Upper lobe of left lung (tissue), 6 donors: ENCODE data around the gene CNTNAP2. TPM values are rescaled to one million over a fixed set of nuclear protein-coding genes. Genes with fewer than 3 reads are reported as not detected.

ENCODE experiments used
- ATAC-seq, 2 donors: fragments of 200-7000 bp; cut with Tn5 transposase; one replicate each; pipeline ENCODE4 v1.9.1; 2022; ENCODE audit warnings: mild to moderate bottlenecking in 2 of 2, moderate library complexity in 2 of 2; ENCODE audit not compliant: low FRiP score in 2 of 2
- DNase-seq, 2 donors: peaks; one replicate each; pipeline ENCODE4 v3.0.0-alpha.2; 2019 to 2020
- H3K27ac ChIP-seq, 4 donors: fragments of 200-600 bp; sonication (generic); one replicate each; pipeline ENCODE4 v1.5.1; 2016 to 2019
- H3K27me3 ChIP-seq, 4 donors: fragments of 200-600 bp; sonication (generic); one replicate each; pipeline ENCODE4 v1.5.1; 2017 to 2019
- H3K36me3 ChIP-seq, 4 donors: fragments of 200-600 bp; sonication (generic); one replicate each; pipeline ENCODE4 v1.5.1; 2016 to 2019
- H3K4me1 ChIP-seq, 4 donors: fragments of 200-600 bp; sonication (generic); one replicate each; pipeline ENCODE4 v1.5.1; 2018 to 2019
- H3K4me3 ChIP-seq, 4 donors: fragments of 200-600 bp; sonication (generic); one replicate each; pipeline ENCODE4 v1.5.1; 2017 to 2019; ENCODE audit warnings: mild to moderate bottlenecking in 2 of 4, moderate library complexity in 1 of 4
- H3K9me3 ChIP-seq, 4 donors: fragments of 200-600 bp; sonication (generic); one replicate each; pipeline ENCODE4 v1.5.1; 2018 to 2019
- EP300 ChIP-seq, 4 donors: sonication (generic); formaldehyde crosslinking; IDR thresholded peaks; one replicate each; pipeline ENCODE4 v1.5.1; 2017; ENCODE audit warnings: antibody characterized with exemption in 4 of 4, control low read depth in 2 of 4
- POLR2A ChIP-seq, 4 donors: fragments of 450-650 bp; IDR thresholded peaks; one replicate each; pipeline ENCODE4 v1.5.1; 2016 to 2017; ENCODE audit warnings: antibody characterized with exemption in 4 of 4, mild to moderate bottlenecking in 2 of 4
- POLR2AphosphoS5 ChIP-seq, 2 donors: sonication (generic); formaldehyde crosslinking; IDR thresholded peaks; one replicate each; pipeline ENCODE4 v1.5.1; 2017; ENCODE audit warnings: antibody characterized with exemption in 2 of 2
- WGBS, 2 donors: methylation state at CpG; one replicate each; pipeline ENCODE4 v1.1.5; 2017 to 2018; 5-methylcytosine and 5-hydroxymethylcytosine counted together
- total RNA-seq, 6 donors: library from RNA; depleted of rRNA in 4 of 6; stranded (reverse); fragments of >200 nt in 4 of 6; gene quantifications; one replicate each; pipeline versions ENCODE4 v1.1.0 to v1.2.1, GENCODE V29; 2016 to 2021
- TF ChIP-seq, protein P1 (sequence below), 6 experiments: fragments of 450-650 bp in 4 of 6; fragments of 200-600 bp in 2 of 6; sonication (generic) in 2 of 6; IDR thresholded peaks; one replicate each; pipeline ENCODE4 v1.5.1; 2016 to 2019; ENCODE audit warnings: antibody characterized with exemption in 6 of 6
- donor health status: DM: no; HTN: no; CAD: no; lungs with moderate emphysema.
- donor health status: DM: no; HTN: yes; CAD: no; lungs with severe emphysema.

The CNTNAP2 gene
- total RNA-seq, 6 donors from 2014 or later: 0.06 to 1.0 (median 0.37) TPM

DNA sequence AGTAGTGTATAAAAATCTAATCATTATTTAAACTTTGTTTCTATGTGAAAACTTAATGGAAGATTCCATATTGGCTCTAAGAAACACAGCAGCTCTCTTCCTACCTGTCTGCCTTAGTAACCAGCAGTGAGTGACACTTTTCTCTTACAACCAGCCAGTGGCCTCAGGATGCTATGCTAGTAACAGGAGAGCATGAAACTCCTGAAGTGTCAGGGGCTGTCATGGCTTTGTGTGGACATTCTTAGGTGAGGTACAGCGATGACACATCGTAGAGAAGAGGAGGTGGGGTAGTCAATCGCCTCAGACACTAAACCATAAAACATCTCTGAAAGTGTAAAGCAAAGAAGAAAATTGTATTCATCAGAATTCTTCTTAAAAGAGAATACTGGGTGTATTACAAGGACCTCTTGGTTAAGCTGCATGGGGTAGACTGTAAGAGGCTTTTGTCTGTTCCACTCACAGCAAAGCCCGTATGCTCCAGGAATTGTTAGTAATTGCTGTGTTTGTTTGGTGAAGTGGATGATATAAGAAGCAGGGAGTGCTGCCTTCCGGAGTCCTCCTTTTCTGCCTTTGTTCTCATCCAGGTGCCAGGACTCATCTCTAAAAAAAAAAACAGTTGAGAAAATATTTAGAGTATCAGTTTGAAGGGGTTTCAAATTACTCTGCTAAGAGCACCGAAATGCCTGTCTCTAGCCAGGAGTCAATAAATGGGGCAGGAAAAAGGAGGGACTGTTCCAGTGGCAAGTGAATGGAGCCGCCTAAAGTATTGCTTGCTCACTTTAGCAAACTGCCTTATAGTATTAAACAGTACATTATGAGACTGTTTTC lies 518.8 kb downstream of the CNTNAP2 start:
- WGBS, 2 donors: 47 to 51% methylated on average over 7 of the region's 7 CpGs
- TF ChIP-seq EP300 (IDR thresholded peaks at IDR 0.05): no peak
- no peak for TF ChIP-seq POLR2A (IDR thresholded peaks at IDR 0.05)
- TF ChIP-seq, protein P1, sequence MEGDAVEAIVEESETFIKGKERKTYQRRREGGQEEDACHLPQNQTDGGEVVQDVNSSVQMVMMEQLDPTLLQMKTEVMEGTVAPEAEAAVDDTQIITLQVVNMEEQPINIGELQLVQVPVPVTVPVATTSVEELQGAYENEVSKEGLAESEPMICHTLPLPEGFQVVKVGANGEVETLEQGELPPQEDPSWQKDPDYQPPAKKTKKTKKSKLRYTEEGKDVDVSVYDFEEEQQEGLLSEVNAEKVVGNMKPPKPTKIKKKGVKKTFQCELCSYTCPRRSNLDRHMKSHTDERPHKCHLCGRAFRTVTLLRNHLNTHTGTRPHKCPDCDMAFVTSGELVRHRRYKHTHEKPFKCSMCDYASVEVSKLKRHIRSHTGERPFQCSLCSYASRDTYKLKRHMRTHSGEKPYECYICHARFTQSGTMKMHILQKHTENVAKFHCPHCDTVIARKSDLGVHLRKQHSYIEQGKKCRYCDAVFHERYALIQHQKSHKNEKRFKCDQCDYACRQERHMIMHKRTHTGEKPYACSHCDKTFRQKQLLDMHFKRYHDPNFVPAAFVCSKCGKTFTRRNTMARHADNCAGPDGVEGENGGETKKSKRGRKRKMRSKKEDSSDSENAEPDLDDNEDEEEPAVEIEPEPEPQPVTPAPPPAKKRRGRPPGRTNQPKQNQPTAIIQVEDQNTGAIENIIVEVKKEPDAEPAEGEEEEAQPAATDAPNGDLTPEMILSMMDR (IDR thresholded peaks at IDR 0.05): no peak

DNA sequence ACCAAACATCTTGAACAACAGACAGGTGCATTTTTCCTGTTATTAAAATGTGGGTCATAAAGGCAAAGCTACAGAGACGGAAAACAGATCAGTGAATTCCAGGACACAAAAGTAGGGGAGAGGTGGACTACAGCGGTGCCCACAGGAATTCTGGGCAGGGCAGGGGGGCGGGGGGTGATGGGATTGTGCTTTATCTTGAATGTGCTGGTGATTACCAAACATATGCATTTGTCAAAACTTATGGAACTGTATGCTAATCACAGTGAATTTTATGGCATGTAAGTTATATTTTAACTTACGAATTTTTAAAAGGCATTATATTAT lies 519.4 kb downstream of the CNTNAP2 start:
- H3K9me3 ChIP-seq: no peaks in the 10 kb centered on the region
- H3K4me1 ChIP-seq: no peaks in the 10 kb centered on the region
- TF ChIP-seq, protein P1 (IDR thresholded peaks at IDR 0.05): no peak
- TF ChIP-seq POLR2A (IDR thresholded peaks at IDR 0.05): no peak
- TF ChIP-seq EP300 (IDR thresholded peaks at IDR 0.05): no peak
- TF ChIP-seq POLR2AphosphoS5 (IDR thresholded peaks at IDR 0.05): no peak
- WGBS, 2 donors: 38 to 43% methylated on average over 4 of the region's 4 CpGs
- no peak for DNase-seq
- no peaks in the 10 kb centered on the region for H3K36me3 ChIP-seq
- H3K4me3 ChIP-seq: no peak overlapping the region
- no peak overlapping the region for H3K27ac ChIP-seq
- no peak for ATAC-seq
- no peaks in the 10 kb centered on the region for H3K27me3 ChIP-seq

More for the DNA sequence above, 518.8 kb downstream of the CNTNAP2 start:
- H3K4me1 ChIP-seq: no peaks in the 10 kb centered on the region
- DNase-seq: no peak
- no peaks in the 10 kb centered on the region for H3K27me3 ChIP-seq
- no peaks in the 10 kb centered on the region for H3K9me3 ChIP-seq
- H3K4me3 ChIP-seq: no peak overlapping the region
- no peak overlapping the region for H3K27ac ChIP-seq
- no peaks in the 10 kb centered on the region for H3K36me3 ChIP-seq
- ATAC-seq: no peak

DNA sequence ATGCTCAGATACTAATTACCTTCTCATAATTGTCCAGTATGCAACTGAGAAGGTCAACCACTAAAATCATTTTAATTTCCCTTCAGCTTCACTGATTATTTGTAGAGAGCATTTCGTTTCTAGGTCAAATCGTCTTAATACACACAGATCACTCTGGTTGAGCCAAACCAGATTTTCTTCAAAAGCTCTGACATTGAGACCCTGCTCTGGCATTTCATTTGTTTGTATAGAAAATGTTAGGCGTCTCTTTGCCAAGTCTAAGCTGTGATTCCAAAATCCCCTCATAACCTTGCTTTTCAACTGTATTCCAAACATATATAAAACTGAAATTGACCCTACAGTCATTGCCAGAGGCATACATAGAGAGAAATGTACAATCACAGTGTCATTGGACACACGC lies 520.0 kb downstream of the CNTNAP2 start:
- WGBS, 2 donors: 16 to 40% methylated on average over 4 of the region's 4 CpGs
- Histone ChIP-seq H3K4me1 (no peaks in the 10 kb centered on the region), H3K27ac (no peak overlapping the region), H3K27me3 (no peaks in the 10 kb centered on the region), H3K36me3 (no peaks in the 10 kb centered on the region), H3K9me3 (no peaks in the 10 kb centered on the region), H3K4me3 (no peak overlapping the region)
- ATAC-seq: no peak
- DNase-seq: no peak
- TF ChIP-seq POLR2AphosphoS5 (IDR thresholded peaks at IDR 0.05) (no peak), POLR2A (IDR thresholded peaks at IDR 0.05) (no peak)

DNA sequence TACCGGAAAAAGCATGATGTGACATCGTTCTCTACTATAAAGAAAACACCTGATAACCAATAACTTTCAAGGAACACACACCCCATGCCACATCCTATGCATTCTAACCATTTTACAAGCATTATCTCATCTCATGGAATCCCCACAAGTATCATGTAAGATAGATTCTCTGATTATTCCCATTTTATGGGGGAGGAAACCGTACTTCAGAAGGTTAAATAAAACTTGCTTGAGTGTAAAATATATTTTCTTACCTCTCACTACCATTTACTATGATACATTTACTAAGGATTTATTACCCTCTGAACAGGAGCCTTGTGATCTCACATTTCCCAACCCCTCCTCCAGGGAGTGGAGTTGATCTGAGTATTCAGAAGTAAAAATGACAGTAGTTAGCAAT lies 522.7 kb downstream of the CNTNAP2 start:
- Histone ChIP-seq H3K27me3 (no peaks in the 10 kb centered on the region), H3K4me1 (no peaks in the 10 kb centered on the region), H3K4me3 (no peak overlapping the region), H3K36me3 (no peaks in the 10 kb centered on the region), H3K9me3 (no peaks in the 10 kb centered on the region), H3K27ac (no peak overlapping the region)
- WGBS, 2 donors: 91 to 96% methylated on average over 3 of the region's 3 CpGs
- ATAC-seq (no peak), DNase-seq (no peak)
- TF ChIP-seq EP300 (IDR thresholded peaks at IDR 0.05) (no peak), POLR2A (IDR thresholded peaks at IDR 0.05) (no peak), POLR2AphosphoS5 (IDR thresholded peaks at IDR 0.05) (no peak)
- TF ChIP-seq, protein P1 (IDR thresholded peaks at IDR 0.05): no peak

DNA sequence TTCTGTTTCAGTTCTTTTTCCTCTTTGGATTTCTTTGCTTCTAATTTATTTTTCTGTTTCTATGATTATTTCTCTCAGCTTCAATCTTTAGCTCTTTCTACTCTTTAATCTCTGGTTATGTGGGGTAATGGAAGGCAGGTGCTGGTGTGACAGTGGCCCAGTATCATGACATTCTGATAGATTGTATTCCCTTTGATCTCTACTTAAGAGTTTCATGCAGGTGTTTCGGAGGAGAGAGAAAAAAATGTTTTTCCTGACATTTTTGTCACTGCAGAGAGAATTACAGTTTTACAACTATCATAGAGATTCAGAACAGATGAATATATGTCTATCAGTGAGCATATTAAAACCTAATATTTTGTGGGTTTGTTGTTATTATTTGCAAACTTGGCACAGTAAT lies 524.9 kb downstream of the CNTNAP2 start:
- WGBS, 2 donors: 57 to 73% methylated on average over 1 of the region's 1 CpG

More for the DNA sequence above, 524.9 kb downstream of the CNTNAP2 start:
- no peak overlapping the region for H3K27ac ChIP-seq
- no peaks in the 10 kb centered on the region for H3K9me3 ChIP-seq
- no peaks in the 10 kb centered on the region for H3K27me3 ChIP-seq
- ATAC-seq: no peak
- no peak for DNase-seq
- no peak overlapping the region for H3K4me3 ChIP-seq
- TF ChIP-seq, protein P1 (IDR thresholded peaks at IDR 0.05): no peak
- TF ChIP-seq POLR2AphosphoS5 (IDR thresholded peaks at IDR 0.05): no peak
- TF ChIP-seq POLR2A (IDR thresholded peaks at IDR 0.05): no peak
- no peak for TF ChIP-seq EP300 (IDR thresholded peaks at IDR 0.05)
- H3K36me3 ChIP-seq: no peaks in the 10 kb centered on the region
- H3K4me1 ChIP-seq: no peaks in the 10 kb centered on the region
